ENCODE measurements around the gene SLC9A9. TPM values are rescaled to one million over a fixed set of nuclear protein-coding genes. Genes with fewer than 3 reads are reported as not detected.

SLC9A9 gene
- polyA plus RNA-seq, 1 experiment = 2.4 TPM

GRCh38 chr3:143301031-143301901, 547.0 kb downstream of the SLC9A9 start:
- H3K27me3 ChIP-seq (ENCODE audit: control insufficient read depth, insufficient read depth, low read length) = no peaks in the 10 kb centered on the region
- H3K36me3 ChIP-seq (ENCODE audit: control insufficient read depth, insufficient read depth, low read length) = no peaks in the 10 kb centered on the region
- no peak overlapping the region for H3K4me3 ChIP-seq (ENCODE audit: low read depth, low read length)
- no peak for TF ChIP-seq CTCF (IDR thresholded peaks at IDR 0.05; ENCODE audit: insufficient read depth, low read depth, low read length)
- POLR2A ChIA-PET = no interaction called here
- CTCF ChIA-PET = interaction anchor here (0.6 kb wide), 1 partner anchor 22 kb away, joined by 3 read pairs; no protein-coding TSS in a partner anchor
- no peak for DNase-seq (ENCODE audit: low read depth)

- Histone ChIP-seq H3K36me3 (ENCODE audit: control insufficient read depth, insufficient read depth, low read length) (no peaks in the 10 kb centered on the region), H3K27me3 (ENCODE audit: control insufficient read depth, insufficient read depth, low read length) (no peaks in the 10 kb centered on the region), H3K4me3 (ENCODE audit: low read depth, low read length) (no peak overlapping the region)
- ChIA-PET CTCF (interaction anchor here (1.5 to 1.7 kb wide), 2 partner anchors 13 to 375 kb away, joined by 4 read pairs; no protein-coding TSS in a partner anchor), POLR2A (no interaction called here)
- TF ChIP-seq CTCF (IDR thresholded peaks at IDR 0.05; ENCODE audit: insufficient read depth, low read depth, low read length) = no peak
- DNase-seq (ENCODE audit: low read depth) = no peak
Measured at GRCh38 chr3:143298886-143299535, 549.3 kb downstream of the SLC9A9 start.

GRCh38 chr3:143298380-143298779, 549.9 kb downstream of the SLC9A9 start:
- H3K27me3 ChIP-seq (ENCODE audit: control insufficient read depth, insufficient read depth, low read length) = no peaks in the 10 kb centered on the region
- TF ChIP-seq CTCF (IDR thresholded peaks at IDR 0.05; ENCODE audit: insufficient read depth, low read depth, low read length) = no peak
- no peak for DNase-seq (ENCODE audit: low read depth)
- ChIA-PET CTCF (interaction anchor here (1.7 kb wide), 1 partner anchor 376 kb away, joined by 4 read pairs; no protein-coding TSS in a partner anchor), POLR2A (no interaction called here)
- no peaks in the 10 kb centered on the region for H3K36me3 ChIP-seq (ENCODE audit: control insufficient read depth, insufficient read depth, low read length)
- H3K4me3 ChIP-seq (ENCODE audit: low read depth, low read length) = no peak overlapping the region

- POLR2A ChIA-PET = no interaction called here
- no peak for DNase-seq (ENCODE audit: low read depth)
- CTCF ChIA-PET = no interaction called here
Measured at GRCh38 chr3:143295201-143296080, 552.8 kb downstream of the SLC9A9 start.

More at GRCh38 chr3:143295201-143296080, 552.8 kb downstream of the SLC9A9 start:
- TF ChIP-seq CTCF (IDR thresholded peaks at IDR 0.05; ENCODE audit: insufficient read depth, low read depth, low read length) = no peak
- Histone ChIP-seq H3K27me3 (ENCODE audit: control insufficient read depth, insufficient read depth, low read length) (no peaks in the 10 kb centered on the region), H3K36me3 (ENCODE audit: control insufficient read depth, insufficient read depth, low read length) (no peaks in the 10 kb centered on the region), H3K4me3 (ENCODE audit: low read depth, low read length) (no peak overlapping the region)
